ENCODE results near the gene ATP1A2.
"Not testable (repeated sequence)": the region's sequence is repeated elsewhere in the genome, so short reads cannot be mapped to it uniquely, and the experiment has no call there.

ATP1A2 gene

DNA sequence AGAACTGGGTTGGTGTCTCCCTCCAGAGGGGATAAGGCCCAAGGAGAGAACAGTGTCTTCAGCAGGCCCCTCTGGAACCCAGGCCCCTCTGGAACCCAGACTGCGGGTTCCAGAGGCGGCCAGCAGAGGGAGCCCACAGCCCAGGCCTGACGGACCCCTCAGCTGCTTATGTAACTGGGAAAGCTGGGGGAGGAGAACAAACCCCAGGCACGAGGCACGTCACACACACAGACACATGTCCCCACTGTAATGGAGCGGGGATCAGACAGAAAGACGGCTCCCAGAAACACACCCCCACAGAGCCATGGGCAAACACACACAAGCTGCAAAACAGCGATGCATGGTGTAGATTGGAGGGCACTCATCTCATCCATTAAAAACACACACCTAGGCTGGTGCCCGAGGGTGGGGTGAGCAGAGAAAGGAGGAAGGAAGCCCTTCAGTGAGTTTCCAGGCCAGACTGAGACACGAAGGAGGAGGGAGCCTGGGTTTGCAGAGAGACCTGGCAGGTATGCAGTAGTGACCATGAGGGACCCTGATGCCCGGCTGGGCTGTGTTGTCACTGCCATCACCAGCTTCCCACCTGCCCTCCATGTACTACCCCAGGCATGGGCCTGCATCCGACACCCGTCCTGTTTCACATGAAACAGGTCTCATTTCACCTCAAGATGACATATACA, 14.4 kb upstream of the ATP1A2 start:
- peak; percentile 57 for DNase-seq (ENCODE audit: low read depth)

DNA sequence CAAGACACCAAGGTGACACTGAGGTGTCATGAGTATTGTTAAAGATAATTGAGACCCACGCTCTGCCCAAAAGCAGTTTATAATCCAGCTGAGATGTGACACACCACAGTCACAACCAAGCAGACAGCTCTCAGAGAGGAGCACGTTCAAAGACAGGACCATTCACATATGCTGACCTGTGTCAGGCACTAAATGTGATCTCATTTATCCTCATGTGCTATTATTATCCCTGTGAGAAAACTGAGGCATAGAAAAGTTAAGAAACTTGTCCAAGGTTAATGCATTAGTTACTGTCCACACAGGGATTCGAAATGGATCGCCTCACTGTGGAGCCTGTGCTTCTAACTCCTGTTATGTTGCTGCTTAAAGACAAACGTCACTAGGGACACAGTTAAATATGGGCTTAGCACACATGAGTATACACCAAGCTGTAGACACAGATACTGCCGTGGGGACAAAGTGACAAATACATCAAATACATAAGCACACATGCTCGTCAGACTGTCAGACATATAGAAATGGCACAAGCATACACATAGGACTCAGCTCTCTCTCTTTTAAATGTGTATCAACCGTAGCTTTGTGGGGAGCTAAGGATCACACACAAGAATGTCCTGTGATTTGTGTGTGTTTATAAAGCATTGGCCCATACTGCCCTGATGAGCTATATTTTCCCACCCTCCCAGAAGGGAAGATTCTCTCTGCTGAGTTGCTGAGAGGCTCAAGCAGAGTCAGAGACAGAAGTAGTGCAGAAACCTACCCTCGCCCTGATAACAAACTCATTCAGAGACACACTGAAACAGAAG, 13.6 kb upstream of the ATP1A2 start:
- DNase-seq (ENCODE audit: low read depth), result no peak

DNA sequence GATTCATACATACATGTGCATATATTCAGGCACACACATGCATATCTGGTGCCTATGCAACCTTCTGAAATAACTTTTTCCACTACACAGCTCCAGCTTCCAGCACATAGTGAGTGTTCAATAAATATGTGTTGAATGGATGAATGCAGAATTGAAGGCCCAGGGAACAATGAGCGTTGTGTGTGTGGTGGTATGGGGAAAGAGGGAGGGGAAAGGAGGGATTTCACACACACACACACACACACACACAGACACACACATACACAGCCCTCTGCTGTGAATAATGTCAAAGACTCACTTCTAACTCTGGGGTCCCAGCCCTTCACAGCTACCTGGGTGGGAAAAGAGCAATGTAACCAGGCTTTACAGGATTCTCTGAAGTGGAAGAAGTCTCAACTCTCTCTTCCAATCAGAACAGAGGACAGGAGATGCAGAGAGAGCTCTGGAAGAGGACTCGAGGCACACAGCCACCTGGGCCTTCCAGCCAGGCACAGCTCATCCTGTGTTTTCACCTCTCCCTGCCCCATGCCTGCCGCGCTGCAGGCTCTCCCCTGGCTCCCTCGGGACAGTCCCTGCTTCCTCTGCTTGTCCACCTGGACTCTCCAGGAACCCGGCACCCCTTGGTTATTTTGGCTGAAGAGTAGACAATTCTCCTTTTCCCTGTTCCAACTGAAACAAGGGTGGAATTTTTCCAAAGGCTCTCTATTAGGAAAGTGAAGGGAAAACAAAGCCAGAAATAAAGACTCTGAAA, 11.7 kb upstream of the ATP1A2 start:
- DNase-seq (ENCODE audit: low read depth), result no peak

DNA sequence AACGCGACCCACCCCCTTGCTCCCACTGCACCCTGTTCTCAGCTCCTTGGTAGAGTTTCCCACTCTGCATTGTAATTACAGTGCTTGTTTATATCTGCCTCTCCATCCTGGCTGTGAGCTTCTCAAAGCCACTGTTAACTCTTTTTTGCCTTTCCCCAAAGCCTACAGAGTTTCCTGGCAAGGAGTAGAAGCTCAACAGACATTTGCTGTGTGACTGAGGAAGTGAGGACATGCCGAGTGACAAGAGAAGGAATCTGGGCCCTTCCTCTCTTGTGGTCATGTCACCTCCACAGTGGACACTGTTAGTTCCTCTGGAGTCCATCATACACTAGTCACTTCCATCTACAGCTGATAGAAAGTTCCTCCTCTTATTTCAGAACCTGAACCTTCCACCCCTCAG, 11.1 kb upstream of the ATP1A2 start:
- DNase-seq (ENCODE audit: low read depth), result no peak

DNA sequence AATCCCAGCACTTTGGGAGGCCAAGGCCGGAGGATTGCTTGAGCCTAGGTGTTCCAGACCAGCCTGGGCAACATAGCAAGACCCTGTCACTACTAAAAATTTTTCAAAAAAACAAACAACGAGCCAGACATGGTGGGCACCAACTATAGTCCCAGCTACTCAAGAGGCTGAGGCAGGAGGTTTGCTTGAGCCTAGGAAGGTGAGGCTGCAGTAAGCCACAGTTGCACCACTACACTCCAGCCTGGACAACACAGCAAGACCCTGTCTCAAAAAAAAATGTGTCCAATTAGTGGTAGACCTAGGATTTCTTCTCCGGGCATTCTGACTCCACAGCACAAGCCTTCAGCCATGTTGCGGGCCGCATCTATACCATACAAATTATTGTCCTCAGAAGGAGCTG, 10.4 kb upstream of the ATP1A2 start:
- DNase-seq (ENCODE audit: low read depth), result no peak

DNA sequence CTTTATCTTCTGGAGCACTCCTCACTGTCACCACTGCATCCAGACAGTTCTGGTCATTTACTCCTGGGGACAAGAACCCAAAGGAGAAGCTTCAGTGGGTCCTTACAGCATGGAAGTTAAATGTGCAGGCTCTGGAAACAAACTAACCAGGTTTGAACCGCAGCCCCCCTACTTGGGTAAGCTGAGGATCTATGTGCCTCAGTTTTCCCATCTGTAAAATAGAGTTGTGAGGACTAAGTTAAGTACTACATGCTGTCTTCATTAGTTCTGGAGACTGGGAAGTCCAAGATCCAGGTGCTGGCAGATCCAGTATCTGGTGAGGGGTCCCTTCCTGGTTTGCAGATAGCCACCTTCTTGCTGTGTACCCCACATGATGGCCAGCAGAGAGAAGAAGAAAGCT, 8.0 kb upstream of the ATP1A2 start:
- no peak for DNase-seq (ENCODE audit: low read depth)

DNA sequence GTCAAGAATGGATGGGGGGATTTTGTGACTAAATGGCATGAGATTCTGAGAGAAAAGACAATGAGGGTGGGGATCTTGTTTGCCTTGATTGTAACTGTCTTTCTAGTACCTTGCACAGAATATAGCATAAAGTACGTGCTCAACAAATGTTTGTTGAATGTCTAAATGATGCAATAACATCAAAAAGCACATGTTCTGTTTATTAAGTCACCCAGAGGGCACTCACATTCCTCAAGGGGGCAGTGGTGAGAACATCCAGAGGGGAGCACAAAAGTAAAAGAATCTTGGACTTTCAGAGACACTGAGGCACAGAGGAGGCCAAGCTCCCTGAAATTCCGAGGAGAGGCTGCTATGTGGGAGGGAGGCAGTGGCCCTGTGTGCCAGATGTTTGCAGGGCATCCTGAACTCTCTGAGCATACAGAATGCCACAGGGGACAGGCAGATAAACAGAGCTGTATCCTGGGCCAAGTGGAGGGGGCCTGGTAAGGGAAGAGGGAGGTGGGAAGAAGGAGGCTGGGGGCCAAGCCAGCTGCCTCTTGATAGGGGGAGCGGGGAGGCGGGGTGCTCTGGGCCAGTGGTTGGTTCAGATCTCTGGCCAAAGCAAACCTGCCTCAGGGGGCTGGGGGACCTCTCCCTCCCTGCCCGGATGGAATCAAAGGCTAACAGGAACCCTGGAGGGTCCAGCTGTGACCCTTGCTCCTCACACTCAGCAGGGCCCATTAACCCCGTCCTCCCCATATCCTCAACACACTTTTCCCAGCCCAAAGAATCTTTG, 6.5 kb upstream of the ATP1A2 start:
- DNase-seq (ENCODE audit: low read depth), result no peak

DNA sequence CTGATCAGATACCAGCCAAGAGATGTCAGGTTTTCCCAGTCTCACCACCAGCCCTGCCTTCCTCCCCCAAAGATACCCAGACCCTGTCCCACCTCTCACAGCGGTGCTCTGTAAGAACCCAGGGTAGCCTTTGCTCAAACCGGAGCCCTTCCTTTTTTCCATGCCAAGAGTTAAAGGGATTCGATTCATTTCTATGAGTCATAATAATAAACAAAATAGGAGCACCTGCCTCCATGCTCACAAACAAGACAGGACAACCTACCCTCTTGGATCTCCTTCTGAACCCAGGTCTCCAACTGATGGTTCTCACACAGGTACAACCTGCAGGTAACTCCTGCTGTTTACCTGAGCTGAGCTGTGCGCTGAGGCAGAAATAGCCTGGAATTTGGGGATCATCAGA, 5.9 kb upstream of the ATP1A2 start:
- DNase-seq (ENCODE audit: low read depth), result no peak

DNA sequence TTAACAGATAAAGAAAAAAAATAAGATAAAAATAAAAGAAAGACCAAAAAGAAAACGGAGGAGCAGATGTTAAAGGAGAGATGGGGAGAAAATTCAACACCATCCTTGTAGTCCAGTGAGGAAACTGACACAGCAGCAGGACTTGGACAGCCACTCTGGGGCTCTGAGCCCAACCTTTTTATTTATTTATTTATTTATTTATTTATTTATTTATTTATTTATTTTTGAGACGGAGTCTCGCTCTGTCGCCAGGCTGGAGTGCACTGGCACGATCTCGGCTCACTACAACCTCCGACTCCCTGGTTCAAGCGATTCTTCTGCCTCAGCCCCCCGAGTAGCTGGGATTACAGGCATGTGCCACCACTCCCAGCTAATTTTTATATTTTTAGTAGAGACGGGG, 4.1 kb upstream of the ATP1A2 start:
- not testable (repeated sequence) for DNase-seq (ENCODE audit: low read depth)

DNA sequence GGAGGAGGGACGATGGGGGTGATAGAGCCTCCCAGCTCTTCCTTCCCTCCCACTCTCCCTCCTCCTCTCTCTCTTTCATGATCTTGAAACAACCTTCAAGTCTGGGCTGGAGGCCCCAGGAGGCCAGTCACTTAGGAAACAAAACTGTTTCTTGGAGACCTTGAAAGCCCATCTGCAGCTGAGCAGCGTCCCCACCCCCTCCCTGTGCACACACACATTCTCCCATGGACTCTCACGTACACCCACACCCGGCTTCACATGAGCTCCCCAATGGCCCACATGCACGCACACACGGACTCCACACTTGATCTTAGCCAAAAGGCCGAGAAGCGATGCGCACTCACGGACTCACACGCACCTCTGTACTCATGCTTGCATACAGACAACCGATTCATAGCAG, 3.2 kb upstream of the ATP1A2 start:
- DNase-seq (ENCODE audit: low read depth), result no peak

DNA sequence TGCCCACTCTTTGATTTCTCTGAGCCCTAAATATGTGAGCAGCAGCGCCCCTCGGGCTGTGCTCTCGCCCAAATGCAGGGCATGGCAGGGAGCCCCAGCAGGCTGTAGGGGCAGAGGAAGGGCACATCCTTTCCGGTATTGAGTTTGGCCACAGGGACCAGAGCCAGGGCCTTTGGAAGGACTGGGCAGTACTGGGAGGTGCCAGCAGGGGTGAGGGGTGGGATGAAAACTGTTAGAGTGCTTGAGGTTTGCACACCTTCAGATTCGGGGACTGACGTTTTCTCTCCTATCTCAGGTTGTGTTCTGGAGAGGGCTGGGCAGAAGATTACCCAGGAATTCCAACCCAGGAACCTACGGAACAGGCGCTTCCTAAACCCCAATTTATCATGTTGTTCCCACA, 2.2 kb upstream of the ATP1A2 start:
- no peak for DNase-seq (ENCODE audit: low read depth)

DNA sequence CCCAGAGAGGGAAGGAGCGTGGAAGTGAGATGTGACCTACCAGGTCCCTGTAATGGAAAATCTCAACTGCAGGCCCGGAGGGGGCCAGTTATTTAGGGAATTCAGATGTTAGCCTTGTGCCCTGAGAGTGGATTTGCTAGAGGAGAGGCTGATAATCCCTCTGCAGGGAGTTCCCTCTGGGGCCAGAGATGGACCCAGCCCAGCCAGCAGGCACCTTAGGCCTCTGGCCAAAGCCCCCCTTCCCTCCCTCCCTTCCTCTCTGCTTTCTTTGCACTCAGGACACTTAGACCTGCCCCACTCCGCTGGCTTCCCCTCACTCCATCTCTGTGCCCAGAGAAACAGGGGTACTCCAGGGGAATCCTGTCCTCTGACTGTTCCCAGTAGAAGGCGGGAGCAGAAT, 1.5 kb upstream of the ATP1A2 start:
- no peak for DNase-seq (ENCODE audit: low read depth)

DNA sequence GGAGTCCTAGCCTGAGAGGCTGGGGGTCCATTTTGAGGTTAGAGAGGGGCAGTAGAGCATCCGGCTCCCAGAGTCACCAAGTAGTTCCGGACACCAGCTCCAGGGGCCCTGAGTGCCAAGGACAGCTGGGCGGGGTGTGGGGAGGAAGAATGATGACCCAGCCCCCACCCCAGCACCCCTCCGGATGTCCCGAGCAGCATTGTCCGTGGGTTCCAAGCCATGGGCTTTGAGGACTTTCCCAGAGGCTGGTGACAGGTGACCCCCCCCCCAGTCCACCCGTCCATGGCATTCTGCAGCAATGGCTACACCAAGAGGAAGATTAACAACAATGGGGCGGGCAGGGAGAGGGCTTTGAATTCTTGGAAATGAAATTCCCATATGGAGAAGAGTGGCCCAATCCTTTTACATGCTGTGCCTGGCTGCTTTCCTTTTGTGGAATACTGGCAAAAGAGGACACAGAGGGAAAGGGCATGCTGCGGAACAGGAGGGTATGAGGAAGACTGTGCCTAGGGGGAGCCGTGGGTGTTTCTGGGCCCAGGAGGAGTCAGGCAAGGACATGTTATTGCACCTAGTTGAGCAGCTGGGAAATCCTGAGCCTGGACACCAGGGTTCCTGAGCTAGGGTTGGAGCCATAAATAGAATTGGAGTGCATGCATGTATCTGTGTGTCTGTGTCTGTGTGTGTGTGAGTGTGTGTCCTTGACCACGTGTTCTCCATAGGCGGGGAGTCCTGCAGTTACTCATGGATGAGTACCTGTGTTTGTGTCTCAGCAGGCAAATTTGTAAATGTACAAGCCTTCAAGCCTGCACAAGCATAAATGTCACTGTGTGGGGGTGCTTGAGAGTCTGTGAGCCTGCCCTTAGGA, 956 bp downstream of the ATP1A2 start:
- DNase-seq (ENCODE audit: low read depth), result no peak

DNA sequence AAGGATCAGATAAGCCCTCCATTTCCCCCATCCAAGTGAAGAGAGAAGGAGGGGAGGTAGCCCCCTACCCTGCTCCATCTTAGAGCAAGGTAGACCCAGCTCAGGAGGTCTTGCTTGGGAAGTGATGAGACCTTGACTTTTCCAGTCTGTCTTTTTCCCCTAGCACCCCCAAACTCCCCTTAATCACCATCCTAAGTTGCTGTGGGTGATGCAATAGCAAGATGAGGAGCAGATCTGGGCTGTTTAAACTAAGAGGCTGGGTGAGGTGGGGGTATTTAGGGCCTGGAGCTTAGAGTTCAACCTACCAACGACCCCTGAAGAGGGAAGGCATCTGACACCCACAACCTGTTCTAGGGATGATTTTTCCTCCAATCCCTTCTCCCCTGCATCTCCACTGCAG, 1.7 kb downstream of the ATP1A2 start:
- DNase-seq (ENCODE audit: low read depth), result no peak

DNA sequence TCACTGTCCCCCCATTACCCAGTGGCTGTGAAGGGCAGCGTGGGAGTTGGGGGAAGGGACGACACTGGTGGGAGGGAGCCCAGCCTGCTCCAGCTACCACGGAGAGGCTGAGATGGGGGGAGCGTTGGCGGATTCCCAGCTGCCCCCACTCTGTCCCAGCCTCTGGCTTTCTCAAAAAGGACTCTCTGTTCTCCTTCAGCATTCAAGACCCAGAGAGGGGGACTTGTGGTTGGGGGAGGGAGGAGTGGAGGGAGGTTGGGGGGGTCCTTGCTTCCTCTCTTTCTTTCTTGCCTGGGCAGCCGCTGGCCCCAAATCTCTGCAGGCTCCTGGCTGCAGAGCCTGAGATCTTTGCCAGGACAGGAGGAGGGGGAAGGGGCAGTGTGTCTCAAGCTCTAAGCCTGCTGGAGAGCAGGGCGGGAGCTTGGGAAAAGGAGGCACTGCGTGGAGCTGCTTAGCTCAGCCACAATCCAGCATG, 2.2 kb downstream of the ATP1A2 start:
- DNase-seq (ENCODE audit: low read depth), result no peak

DNA sequence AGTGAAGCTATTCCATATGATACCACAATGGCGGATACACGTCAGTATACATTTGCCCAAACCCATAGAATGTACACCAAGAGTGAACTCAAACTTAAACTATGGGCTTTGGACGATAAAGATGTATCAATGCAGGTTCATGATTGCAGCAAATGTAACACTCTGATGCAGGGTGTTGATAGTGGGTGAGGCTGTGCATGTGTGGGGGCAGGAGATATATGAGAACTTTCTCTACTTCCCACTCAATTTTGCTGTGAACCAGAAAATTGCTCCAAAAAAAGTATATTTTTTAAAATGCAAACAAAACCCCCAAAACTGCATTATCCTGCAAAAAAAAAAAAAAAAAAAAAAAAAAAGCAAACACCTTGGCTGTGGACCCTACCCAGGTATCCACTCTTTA, 3.4 kb downstream of the ATP1A2 start:
- no peak for DNase-seq (ENCODE audit: low read depth)

DNA sequence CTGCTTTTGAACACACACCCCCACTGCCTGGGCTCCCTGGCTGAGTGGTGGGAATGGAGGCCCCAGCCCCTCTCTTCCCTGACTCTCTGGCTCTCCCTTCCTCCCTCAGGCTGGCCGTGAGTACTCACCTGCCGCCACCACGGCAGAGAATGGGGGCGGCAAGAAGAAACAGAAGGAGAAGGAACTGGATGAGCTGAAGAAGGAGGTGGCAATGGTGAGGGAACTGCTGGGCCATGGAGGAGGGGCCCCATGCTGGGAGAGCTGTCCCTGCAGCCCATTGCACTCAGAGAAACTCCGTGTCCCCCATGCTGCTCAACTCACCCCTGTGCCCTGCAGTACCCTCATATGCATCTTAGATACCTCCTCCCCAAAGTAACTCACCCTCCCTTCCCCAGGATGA, 5.2 kb downstream of the ATP1A2 start:
- DNase-seq (ENCODE audit: low read depth), result no peak

DNA sequence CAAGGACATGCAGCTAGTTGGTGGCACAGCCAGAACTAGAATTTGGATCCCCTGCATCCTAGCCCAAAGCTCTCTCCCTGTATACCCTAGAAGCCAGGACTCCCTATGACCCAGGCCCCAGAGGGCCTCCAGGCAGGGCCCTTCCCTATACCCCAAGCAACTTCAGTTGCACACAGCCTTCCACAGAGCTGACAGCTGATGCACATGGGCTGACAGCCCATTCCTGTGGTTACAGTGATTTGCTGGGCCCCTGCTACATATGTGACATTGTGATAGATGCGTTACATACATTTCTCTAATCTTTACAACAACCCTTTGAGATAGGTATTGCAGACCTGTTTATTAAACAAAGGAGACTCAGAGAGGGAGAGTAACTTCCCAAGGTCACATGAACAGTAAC, 5.8 kb downstream of the ATP1A2 start:
- DNase-seq (ENCODE audit: low read depth), result no peak

DNA sequence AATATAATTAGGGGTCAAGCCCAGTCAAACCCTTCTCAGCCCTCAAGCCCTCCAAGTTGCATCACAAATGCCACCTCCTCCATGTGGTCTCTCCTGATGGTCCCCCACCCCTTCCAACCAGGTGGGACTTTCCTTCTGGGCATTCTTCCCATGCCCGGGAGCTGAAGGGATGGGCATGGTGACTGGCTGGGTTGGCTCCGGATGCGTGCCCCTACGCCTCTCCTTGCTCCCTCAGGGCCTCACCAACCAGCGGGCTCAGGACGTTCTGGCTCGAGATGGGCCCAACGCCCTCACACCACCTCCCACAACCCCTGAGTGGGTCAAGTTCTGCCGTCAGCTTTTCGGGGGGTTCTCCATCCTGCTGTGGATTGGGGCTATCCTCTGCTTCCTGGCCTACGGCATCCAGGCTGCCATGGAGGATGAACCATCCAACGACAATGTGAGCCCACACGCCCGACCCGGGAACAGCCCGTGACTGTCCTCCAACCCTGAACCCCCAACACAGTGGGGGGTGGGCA, 7.5 kb downstream of the ATP1A2 start:
- DNase-seq (ENCODE audit: low read depth), result no peak

DNA sequence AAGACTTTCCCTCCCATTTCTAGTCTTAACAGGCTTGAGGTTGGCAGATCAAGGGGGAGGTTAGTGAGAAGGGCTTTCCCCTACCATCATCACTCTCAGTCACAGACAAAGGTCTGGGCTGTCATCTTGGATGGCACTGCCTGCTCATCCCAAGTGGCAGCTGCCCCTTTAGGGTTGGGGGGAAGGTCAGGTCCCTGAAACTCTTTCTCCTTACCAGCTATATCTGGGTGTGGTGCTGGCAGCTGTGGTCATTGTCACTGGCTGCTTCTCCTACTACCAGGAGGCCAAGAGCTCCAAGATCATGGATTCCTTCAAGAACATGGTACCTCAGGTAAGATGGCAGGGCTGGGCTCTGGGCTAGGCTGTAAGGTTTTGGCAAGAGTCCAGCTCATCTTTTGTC, 8.2 kb downstream of the ATP1A2 start:
- no peak for DNase-seq (ENCODE audit: low read depth)
